ENCODE measurements around the gene HSF2.
"Not testable (repeated sequence)": the region's sequence is repeated elsewhere in the genome, so short reads cannot be mapped to it uniquely, and the experiment has no call there.

Gene HSF2

DNA sequence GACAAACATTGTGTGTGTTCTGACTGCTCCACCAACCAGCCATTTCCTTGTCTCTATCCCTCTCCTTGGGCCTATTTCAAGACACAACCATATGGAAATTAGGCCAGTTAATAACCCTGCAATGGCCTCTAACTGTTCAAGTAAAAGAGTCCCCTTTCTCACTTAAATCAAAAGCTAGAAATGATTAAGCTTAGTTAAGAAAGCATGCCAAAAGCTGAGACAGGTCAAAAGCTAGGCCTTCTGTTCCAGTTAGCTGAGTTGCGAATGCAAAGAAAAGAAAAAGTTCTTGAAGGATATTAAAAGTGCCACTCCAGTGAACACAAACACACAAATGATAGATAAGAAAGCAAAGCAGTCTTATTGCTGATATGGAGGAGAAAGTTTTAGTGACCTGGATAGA is 49.6 kb downstream of the HSF2 start:
- no peak for DNase-seq (ENCODE audit: low spot score)
- no peak for FAIRE-seq

DNA sequence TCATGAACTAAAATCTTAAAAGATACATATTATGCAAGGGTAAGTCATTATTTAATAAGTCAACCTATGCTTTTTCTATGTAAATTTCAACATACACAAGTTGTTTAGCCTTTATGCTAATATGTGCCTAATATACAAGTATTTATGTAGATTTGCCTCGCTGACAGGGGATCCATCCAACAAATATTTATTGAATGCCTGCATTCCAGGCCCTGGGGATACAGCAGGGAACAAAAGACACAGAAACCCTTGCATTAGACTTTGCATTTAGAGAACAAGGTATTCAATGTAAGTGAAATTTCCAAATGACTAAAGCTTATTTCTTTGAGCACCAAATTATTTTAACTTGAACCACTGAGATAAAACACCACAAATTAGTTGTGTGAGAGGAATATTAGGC is 53.1 kb downstream of the HSF2 start:
- DNase-seq (ENCODE audit: low spot score) (no peak), FAIRE-seq (no peak)

DNA sequence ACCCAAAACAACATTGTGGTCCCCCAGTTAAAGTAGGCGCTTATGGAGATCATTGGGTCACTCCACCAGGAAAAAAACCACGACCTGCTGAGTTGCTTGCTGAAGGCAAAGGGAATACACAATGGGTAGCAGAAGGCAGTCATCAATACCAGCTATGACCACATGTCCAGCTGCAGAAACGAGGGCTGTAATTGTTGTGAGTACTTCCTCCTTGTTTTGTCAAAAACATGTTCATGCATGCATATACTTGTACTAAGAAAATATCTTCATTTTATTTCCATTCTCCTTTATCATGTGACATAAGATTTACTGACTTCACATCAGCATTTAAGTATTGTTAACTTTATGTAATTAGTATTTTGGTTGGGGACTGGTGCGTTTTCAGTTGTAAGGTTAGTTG is 55.2 kb downstream of the HSF2 start:
- DNase-seq (ENCODE audit: low spot score) = no peak
- no peak for FAIRE-seq

DNA sequence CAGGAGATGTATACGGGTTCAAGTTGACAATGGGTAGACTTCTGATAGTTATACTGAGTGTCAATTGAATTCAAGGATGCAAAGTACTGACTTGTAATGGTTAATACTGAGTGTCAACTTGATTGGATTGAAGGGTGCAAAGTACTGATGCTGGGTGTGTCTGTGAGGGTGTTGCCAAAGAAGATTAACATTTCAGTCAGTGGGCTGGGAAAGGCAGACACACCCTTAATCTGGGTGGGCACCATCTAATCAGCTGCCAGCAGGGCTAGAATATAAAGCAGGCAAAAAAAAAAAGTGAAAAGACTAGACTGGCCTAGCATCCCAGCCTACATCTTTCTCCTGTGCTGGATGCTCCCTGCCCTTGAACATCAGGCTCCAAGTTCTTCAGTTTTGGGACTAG is 55.7 kb downstream of the HSF2 start:
- FAIRE-seq; DNase-seq (ENCODE audit: low spot score): not testable (repeated sequence)

DNA sequence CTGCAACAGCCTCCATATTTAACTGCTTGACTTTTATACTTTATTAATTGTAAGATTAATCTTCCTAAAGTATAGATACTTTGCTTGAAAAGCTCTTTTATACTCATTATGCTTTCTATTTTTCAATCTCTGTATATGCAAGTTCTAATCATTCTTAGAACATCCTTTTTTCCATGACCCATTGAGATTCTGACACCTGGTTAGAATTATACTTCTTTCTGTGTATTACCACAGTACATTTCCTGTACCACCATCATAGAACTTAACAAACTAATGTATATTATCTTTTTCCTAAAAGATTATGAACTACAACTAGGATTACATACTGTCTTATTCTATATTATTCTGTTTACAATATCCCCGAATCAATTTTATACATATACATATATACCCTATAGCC is 58.6 kb downstream of the HSF2 start:
- FAIRE-seq (no peak), DNase-seq (ENCODE audit: low spot score) (no peak)

DNA sequence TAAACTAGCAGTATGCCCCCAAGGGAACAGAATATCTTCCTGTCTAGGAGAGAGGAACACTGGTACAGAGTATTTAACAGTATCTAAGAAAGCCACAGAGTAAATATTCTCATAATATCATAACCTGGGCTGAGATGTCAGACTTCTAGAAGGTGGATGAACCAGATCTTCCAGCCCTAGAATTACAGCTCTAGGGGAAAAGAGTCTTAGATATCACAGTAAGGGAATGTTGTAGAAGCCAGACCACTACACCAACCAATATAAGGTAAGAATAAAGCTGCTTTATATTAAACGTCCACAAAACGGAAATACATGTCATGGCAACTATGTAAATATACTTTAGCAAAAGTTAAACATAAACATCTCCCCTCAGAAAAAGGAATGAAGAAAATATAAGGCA is 59.8 kb downstream of the HSF2 start:
- no peak for DNase-seq (ENCODE audit: low spot score)
- FAIRE-seq = no peak

DNA sequence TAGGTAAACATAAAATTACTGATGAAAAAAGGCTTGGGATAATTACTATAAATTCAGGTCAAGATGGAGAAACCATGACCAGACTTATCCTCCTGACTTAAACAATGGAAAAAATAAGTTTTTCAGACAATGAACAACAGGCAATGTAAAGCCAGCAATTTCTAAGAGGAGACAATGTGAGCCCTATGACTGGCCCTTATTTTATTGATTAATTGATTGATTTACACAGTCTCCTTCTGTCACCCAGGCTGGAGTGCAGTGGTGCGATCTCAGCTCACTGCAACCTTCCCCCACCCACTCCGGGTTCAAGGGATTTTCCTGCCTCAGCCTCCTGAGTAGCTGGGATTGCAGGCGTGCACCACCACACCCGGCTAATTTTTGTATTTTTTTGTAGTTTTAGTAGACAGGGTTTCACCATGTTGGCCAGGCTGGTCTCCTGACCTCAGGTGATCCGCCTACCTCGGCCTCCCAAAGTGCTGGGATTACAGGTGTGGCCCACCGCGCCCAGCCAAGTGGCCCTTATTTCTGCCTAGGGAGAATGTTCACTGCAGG is 60.5 kb downstream of the HSF2 start:
- not testable (repeated sequence) for FAIRE-seq; DNase-seq (ENCODE audit: low spot score)

DNA sequence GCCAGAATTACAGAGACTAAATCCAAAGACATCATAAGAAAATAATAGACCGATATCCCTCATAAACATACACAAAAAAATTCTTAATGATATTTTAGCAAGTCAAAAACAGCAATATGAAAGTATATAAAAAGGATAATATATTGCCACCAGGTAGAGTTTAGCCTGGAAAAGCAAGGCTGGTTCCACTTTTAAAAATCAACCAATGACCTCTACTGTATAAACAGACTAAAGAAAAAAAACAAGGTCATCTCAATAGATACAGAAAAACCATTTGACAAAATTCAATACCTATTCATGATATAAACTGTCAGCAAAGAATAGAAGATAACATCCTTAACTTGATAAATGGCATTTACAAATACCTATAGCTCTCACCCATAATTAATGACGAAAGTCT is 62.4 kb downstream of the HSF2 start:
- DNase-seq (ENCODE audit: low spot score) = no peak
- no peak for FAIRE-seq

DNA sequence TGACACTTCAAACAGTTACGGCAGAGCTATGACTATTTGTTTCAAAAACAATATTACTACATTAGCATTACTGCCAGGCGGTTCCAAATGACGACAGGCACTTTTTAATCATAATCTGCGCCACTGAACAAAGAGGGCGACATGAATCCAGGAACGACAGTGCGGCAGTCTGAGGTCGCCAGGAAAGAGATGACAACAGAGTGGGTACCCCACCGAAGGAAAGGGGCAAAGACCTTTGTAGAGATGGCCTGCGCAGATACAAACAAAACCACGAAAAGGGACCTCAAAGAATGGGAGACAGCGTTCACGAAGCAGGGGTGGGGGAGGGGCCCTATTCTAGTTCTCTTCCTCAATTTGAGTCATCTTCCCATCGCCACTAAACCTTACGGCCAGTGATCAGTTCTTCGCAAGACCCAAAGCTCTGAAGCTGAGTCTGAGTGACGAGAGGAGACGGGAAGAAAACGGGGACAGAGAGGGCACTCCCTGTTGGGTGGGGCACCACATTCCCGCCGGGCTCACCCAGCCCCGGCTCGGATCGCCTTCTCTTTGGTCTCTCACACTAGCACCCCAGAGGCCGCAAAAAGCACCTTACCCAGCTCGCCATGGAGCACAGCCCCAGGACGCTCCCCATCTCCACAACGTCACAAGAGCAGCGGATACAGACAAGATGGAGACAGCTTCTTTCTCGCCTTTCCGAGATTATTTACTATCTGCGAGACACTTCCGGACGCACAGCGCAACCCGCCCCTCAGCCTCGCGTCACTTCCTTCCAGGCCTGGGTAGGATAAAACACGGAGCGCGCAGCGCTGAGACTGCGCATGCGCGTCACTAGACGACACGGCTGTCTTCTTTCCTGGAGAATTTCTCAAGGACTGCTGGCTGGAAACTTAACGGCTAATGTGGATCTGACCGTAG is 71.9 kb downstream of the HSF2 start, which contains the start of gene SERINC1:
SERINC1 (minus strand) TSS at position 701 of the 915 bp plus-strand sequence; CDS start at position 631, 70 bp downstream.
- peak; percentile 91 for DNase-seq (ENCODE audit: low spot score)
- peak; percentile 98 for FAIRE-seq

DNA sequence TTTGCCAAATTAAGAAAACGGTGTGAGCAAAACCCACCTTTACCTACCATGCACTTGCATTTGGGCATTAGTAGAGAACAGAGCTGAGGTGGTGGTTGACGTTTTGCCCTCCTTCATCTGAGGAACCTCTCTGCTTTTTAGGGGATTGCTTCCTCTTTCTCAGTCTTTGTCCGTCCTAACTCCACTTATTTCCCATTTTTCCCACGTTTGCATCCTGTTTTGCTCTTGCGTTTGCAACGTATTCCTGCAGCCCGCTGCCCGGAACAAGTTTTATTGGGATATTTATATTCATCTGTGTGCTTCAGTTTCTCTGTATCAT is 72.5 kb downstream of the HSF2 start:
- no peak for DNase-seq (ENCODE audit: low spot score)
- no peak for FAIRE-seq

DNA sequence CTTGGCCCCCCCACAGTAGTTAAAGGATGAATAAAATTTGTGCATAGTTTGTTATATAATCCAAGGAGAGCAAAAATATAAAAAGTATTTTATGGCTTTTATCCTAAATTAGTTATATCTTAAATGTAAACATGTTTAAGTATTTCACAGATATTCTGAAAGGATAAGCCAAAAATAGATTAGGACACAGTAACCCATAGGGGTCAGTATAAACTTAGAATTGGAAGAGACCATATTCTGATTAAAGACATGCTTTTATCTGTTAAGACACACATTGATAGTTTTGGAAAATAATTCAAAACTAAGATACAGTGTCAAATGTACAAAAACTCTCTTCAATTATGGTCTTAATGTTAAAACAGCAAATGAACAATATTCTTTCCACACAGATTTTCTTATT is 76.7 kb downstream of the HSF2 start:
- FAIRE-seq (no peak), DNase-seq (ENCODE audit: low spot score) (peak; percentile 5)

DNA sequence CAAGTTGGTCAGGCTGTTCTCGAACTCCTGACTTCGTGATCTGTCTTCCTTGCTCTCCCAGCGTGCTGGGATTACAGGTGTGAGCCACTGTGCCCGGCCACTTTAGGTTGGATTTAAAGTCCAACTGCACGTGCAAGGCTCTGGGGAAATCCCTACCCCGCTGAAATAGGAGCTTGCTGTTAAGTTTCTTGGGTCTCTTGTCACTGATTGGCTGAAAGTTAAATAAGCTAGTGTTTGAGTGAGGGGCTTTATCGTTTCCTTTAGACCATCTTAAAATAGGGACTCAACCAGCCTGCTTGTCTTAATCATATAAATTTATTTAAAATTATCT is 83.3 kb downstream of the HSF2 start:
- no peak for DNase-seq (ENCODE audit: low spot score)
- no peak for FAIRE-seq
